NCI-H2171 treated with DMSO at 0.1 percent for 48 hours (cell line): ENCODE measurements around the gene DGKI.
A peak's percentile ranks its signal among the peaks of the same experiment; 100 is the strongest.

ENCODE experiments used
- DNase-seq: peaks from one replicate; lab custom pipeline; 2025; lab: John Stamatoyannopoulos, UW

DGKI gene

DNA sequence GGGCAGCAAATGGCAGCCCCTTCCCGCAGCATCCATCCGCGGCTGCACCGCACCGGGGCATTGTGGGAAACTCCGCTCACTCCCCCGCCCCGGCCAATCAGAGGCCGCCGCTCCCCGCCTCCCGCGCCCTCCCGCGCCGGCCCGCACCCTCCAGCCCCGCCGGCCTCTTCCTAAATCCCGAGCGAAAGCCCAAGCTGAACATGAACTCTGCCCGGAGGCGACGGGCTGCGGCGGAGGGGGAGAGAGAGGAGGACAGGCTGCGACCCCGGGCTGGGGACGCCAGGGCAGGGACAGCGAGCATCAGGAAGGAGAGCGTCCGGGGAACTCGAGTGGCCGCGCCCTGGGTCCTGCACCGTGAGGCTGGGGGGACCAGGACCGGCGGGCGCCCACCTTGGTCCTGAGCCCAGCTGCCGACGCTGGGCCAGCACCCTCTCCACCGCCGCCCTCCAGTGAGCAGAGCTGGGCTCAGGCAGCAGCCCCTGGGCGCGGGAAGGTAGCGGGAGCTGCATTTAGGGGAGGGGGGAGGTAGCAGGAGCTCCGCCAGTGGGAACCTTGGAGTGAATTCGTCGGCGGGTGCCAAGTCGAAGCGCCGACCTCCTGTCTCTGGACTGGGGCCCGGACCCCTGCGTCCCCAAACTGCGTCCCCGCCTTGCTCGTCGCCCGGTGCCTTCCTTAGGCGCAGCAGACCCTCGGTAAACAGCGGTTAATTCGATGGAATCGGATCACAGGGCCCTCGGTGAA is at the start of gene DGKI:
Gene DGKI (minus strand): TSS at position 148 of the 741 bp plus-strand sequence.
- peak; percentile 11 for DNase-seq

DNA sequence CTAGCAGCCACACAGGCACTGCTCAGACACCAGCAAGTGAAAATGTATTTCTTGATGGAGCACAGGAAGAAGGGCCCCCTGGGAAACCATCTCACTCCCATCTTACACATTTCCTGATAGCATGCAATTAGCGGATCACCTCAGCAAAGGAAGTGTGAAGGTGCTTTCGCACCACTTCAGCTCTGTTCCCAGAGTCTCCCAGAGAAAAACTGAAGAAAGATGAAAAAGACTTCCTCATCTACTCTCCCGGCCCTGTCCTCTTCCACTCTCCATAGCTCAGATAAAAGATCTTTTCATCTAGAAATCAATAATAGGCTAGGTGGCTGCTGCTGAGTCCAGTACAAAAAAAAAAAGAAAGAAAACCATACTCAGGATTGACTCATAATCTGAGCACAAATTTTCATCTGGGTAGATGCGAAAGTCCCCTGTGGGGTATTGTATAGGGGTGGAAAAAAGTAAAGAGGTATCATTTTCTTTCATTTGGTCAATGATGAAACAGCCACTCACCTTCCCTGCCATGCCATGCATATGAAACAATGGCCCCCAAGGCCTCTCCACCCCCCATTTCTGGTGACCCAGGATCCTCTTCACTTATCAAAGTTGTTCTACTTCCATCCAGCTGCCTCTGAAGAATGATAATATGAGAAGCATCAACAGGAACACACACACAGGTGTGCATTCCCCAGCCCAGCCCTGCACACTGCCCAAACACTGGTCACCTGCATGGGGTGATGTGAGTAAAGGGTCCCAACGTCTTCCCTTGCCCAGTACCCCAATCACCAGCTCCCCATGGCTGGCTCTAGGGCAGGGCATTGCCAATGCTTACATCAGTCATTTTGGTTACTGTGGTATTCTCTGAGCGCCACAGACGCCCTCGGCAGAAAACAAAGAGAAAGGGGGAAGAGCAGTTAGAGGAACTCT is 48.8 kb upstream of the DGKI start:
- DNase-seq: no peak

DNA sequence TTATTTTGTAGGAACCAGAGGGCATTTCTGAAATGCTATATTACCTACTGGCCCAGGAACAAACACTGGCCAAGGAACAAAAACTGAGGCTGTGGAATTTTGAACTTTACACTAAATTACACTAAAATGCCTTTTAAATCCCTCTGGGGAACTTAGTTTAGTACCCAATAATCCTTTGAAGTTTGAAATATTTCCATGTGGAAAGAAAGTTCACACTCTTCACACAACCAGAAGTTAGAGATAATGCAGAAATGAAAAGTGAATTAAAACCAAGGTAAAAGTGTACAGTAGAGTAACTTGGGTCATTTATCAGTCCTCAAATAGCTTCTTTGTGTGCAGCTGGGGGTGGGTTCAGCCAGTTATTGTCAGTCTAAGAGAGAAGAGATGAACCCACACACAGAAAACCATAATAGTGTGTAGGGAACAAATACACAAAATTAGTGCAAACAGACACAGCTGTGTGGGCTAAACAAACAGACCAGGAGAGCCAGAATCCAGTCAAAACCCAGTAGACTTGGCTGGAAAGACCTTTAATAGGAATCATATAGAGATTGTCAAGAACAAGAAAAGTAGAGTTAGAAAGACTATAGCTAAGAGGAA is 46.5 kb upstream of the DGKI start:
- no peak for DNase-seq

DNA sequence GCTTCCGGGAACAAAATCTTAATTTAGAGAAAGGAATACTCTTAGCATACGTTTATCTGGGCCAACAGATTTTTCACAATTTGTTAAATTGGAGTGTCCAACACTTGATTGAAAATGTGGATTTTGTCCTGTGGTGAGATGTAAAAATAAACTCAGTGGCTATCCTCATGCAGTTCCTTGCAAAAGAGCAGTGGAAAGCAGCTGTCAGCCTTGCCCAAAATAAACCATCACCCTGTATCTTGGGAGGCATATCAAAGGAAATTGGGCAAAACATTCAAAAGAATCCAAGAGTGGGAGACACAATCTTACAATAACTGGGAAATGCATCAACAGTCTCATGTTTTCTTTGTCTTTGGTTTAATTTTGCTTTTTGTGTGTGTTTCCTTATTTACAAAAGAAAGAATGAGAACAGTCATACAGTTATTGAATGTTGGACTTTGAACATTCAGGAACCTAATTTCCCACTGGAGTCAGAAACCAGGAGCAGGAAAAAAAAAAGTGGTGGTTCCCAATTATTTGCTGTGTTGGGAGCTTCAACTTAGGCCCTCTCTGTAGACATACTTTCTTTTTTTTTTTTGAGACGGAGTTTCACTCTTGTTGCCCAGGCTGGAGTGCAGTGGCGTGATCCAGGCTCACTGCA is 44.4 kb upstream of the DGKI start:
- DNase-seq: no peak

DNA sequence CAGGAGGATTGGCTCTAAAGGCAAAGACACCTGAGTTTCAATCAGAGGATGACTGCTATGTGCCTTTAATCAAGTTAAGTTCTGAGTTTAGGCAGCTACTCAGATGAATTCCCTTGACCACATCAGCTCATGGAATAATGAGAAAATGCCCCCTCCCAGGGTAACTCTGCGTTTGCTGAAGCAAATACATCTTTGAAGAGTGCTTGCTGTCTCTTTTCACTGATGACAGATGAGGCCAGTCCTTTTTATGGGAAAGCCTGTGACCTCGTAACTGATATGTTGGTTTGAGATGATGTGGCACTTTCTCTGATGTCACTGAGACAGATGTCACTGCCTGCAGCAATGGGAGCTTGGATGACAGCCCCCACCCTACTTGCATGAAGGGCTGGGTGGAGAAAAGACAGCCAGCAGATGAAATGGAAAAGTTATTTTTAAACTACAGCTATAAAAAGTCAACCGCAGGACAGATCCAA is 43.7 kb upstream of the DGKI start:
- peak; percentile 17 for DNase-seq

DNA sequence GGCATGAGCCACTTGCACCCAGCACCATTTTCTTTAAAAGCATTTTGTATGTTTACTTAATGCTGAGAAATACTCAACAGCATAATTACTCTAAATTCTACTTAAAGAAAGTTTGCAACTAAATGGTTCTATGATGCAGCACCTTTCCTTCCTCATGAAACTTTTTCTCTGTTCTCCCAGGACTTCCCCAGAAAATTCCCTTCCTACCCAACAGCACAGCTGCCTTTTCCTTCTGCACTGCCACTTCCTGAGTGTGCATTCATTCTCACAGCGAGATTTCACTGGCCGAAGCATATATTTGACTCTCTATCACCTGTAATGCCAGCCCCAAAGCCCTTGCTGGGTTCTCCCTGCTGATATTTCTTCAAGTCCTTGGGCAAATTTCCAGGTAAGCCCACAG is 41.5 kb upstream of the DGKI start:
- no peak for DNase-seq

DNA sequence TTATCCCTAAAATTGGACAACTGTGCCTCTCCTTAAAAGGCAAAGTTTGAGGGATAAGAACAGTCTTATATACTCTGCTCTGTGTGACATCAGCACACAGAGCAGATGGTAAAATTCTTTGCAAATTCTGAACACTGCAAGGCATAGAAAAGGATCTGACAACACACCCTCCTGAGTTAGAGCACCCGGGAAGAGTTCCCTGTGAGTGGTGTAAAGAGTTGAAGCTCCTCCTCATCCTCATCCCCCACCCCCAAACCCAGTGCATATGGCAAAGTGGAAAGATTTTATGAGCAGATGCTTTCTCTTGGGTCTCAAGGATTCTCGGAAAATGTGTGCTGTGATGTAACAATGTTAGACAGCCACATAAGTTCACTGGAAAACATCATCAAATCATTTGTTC is 40.0 kb upstream of the DGKI start:
- no peak for DNase-seq

DNA sequence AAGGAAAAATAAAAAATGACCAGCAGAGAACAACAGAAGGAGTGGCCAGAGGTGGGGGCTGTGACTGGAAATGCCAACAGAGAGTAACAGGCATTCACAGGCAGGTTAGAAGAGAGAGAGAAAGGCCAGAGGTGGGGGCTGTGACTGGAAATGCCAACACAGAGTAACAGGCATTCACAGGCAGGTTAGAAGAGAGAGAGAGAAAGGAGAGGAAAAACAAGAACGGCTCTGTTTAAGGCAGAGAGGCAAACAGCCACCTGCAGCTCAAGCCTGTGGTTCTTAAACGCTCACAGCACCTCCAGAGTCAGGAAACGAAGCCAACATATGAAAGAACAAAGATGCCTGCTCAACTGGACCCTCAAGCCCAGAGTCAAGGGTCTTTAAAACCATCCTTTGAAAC is 39.5 kb upstream of the DGKI start:
- DNase-seq: no peak

DNA sequence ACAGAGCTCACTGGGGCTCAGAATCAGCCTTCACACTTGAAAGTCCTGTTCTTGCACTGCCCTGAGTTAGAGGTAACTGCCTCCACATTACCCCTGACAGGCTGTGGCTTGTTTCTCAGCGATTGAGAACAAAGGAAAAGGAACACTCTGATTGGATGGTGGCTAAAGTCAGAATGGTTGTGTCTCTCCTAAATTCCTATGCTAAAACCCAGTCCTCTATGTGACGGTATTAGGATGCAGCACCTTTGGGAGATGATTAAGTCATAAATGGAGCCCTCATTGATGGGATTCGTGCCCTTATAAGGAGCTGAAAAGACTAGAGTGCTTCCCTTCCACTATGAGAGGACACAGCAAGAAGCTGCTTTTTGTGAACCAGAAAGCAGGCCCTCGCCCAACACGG is 38.9 kb upstream of the DGKI start:
- no peak for DNase-seq

DNA sequence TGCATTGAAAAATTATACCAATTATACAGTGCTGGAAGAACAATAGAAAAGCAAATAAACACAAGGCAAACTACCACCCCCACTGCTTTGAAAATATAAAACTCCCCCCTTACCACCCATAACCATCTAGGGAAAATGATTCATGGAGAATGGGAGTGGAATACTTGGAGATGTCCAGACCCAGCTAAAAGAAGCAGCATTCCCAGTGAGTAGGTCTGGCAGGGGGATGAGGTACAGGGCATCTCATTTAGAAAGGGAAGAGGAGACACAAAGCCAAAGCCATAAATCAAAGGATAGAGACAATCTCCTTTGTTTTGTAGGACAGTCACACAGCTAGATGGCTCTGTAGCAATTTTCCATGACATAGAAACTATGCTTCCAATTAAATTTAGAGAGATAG is 36.0 kb upstream of the DGKI start:
- no peak for DNase-seq

DNA sequence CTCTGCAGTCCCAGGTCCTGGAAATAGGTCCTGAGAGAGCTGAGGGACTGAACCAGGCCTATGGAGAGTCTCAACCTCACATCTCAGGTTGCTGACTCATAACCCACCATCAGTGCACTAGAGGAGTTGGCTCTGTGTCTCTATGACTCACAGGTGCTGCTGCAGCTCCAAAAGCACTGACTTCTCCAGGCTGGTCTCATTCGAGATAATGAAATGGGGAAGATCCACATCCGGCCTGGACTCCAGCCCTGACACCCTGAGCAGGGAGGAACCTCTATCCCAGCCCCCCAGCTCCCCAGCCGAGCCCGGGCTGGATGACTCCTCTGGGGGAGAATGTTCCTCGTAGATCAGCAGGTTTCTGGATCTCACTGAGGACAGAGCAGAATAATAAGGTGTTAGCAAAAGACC is 35.5 kb upstream of the DGKI start:
- no peak for DNase-seq

DNA sequence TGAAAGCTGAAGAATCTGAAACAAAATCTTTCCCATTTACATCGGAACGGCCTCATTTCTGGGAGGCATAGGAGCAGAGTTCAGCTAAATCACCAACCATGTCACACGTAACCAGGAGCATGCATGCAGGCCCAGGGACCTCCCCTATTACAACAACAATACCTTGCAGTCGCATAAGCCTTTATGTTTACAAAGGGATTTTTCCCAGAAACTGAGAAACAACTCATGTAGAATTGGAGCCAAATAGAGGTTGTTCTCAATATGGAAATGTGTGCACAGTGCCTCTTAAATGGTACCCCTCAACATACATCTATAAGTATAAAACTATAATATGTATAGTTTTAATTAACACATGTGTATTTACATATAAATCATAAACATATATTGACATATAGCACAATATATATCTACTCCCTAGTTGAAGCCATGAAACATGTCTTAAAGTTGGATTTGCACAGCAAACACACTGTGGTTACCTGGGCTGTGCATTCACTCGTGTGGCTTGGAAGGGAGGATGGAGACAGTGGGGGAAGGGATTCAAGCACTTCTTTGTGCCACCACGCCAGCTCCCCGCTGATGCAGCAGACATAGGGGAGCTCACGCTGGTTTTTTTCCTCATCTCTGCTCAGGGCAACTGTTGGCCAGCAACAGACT is 35.0 kb upstream of the DGKI start:
- DNase-seq: no peak

DNA sequence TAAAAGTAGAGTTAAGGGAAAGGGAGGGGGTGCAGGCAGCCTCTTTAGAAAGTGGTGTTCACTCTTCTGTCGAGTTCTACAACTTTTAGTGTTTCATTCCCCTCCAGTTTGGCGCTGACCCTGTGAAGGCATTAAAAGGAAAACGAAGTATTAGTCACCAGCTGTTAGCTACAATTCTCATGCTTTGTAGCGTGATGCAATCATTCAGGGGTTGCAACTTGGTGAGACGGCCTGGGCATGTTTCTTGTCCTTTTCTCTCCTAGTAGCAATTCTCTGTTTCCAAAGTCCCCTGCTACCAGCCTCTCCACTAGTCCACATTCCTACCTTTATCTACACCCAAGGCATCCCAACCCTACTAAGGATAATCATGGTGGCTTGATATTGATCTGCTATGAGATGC is 33.7 kb upstream of the DGKI start:
- DNase-seq: no peak

DNA sequence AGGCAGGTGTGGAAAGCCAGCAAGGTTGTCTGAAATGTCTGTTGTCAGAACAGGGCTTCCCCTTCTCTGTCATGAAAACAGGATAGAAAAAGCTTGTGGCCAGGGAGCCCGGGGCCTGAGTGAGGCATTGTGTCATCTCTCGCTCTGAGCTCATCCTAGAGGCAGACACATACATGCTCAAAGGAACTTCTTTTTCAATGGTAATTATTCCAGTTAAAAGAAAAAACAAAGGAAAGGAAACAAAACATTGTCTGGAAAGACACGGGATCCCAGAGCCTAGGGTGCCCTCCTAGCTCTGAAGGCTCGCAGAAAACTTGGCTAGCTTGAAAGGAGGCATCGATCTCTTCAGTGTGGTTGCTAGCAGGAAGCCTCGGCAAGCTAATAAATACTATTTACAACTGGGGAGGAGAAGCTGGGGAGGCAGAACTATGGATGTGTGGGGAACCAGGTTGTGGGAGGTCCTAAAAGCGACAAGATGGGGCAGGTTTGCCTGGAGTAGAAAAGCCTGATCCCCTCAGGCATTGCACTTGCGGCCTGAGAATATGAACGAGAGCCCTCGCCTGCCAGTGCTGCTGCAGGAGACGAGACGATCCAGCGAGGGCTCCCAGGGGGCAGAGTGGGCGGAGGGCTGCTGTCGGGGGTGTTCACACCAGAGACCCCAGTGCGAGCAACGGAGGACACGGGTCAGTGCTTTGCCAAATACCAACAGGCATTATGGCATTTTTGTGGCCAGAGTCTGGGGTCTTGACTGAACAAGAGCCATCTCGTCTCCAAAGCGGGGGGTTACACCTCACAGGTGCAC is 32.8 kb upstream of the DGKI start:
- DNase-seq: no peak

DNA sequence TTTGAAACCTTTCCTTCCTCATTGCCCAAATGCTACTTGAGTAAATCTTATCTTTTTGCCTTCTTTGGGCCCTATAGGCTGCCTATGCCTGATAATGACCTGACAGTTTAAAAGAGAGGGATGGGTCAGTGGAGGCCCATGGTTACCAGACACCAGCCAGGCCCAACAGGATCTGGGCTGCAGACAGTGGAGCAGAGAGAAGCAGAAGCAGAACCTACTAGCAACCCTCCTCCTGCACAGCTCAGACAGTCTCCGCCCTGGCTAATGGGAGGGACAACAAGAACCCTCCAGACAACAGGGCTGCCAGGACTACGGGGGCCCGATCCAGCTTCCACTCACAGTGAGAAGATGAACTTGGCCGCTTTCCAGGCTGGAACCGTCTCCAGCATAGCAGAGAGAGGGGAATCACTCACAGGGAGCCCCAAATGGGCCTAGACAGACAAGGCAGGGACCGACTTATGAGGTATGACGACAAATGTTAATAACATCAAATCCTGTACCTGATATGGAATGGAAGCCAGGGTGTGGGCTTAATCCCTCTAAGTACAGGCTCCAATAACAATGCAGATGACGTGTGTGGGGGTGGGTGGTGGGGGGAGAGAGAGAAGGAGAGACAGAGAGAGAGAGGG is 31.7 kb upstream of the DGKI start:
- no peak for DNase-seq

DNA sequence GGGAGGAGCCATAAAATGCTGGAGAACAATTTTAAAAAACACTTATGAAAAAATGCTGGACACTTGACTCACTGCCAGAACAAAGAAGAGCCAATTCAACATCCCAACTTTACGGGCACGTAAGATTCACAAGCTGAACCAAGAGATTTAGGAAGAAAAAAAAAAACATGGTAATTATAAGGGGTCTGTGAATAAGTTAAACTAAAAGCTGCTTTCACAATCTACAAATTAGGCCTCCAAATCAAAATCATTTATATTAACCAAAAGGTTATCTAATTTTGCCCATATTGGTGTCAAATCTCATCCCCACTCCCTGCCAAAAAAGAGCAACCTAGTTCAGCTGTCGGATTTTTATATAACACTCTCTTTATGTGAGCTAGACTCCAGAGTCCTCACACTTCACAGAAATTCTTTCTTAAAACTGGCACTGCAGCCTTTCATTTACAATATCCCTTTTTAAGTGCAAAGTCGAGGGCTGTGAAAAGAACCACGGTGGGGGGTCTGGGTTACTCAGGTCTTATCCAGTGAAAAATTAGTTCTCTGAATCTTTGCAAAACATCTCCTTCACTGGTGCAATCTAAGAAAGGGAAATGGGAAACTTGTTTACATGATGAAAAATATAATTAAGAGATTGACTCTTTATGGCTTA is 30.4 kb upstream of the DGKI start:
- no peak for DNase-seq

DNA sequence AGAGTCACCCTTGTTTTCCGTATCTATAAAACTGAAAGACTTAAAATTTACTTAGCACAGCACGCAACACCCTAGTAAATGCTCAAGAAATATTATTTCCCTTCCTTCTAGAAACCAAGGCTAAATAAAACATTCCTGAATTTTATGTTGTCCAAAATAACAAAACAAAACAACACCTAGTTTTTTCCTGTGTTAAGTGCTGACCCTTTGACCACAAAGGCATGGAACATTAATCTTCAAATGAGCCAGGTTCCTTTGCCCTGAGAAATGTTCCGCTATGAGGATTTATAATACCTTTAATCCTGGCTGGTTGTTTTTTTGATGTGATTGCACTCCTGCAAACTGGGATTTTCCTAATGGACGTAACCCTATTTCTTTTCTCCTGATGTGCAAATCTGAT is 29.0 kb upstream of the DGKI start:
- DNase-seq: no peak

DNA sequence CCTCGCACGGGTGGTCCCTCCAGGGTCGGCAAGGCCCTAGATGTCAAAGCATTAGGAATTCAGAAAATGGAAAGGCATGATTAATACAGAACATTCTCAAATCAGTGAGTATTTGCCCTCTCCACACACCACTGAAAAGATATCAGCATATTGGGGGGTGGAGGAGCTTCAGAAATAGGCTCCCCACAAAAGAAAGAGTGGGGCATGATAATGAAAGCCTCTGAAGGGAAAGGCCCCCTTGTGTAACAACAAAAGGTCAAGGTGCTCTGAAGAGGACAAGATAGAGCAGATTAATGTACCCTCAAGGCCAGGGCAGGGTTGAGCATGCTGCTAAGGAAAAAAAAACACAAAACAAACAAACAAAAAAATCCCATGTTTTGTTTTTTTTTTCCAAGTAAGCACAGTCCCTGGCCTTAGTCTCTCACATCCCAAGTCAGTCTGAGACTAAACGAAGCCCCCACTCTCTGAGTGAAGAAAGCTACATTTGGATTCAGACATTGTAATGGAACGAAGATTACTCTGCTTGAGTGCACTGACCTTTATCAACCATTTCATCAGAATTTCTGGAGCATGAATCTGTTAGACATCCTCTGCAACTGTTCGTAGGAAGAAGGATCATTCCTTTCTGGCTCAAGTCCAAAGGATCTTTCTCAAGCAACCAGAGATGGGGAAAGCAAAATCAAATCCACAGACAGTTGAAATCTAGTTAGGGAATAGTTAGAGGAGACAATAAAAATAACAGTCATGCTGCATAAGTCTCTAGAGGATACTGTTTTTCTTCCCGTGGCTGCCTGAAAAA is 27.4 kb upstream of the DGKI start:
- peak; percentile 47 for DNase-seq

DNA sequence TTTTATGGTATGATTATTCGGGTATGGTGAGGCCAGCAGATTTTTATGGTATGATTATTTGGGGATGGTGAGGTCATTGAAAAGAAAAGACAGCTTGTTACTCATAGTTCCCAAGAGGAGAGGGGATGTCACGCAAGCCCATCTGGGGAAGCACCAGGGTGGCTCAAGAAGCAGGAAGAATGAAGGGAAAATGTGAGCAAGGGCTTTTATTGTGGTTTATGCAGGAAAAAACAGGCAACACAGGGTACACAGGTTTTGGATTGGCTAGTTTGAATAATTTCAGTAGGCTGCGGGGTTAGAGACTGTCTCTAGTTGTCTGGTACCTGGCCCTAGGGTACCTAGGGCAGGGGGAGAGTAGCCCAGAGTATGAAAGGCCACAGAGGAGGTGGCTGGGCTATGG is 26.8 kb upstream of the DGKI start:
- no peak for DNase-seq
